Measurements from ENCODE around the gene CPA4.
A peak's percentile ranks its signal among the peaks of the same experiment; 100 is the strongest.

The CPA4 gene

DNA sequence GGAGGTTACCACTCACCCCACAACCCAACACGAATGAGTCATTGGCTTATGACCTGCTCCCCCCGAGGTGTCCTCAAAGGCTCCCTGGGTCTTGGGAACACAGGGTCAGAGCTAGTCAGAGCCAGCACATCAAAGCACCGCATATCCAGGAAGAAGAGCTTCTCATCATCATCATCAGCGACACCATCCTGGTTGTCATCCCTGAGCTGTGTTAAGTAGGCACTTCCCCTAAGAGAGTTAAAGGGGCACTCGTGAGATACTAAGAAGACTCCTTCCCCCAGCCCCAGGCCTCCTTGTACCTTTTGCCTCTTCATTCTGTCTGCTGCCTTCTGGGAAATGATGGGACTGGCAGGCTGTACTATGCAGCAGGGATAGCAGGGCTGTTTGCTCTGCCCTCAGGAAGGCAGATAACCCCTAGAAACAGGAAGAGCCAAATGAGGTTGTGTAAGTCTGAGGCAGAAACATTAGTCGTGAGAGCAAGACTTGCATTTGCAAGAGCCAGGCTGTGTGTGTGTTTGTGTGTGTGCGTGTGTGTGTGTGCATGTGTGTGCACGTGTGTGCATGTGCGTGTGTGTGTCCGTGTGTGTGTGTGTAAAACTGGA, 76.2 kb downstream of the CPA4 start:
- Histone ChIP-seq H3K9me3 (ENCODE audit: control insufficient read depth in 1 of 2, low read length in 2 of 2) (no peaks in the 10 kb centered on the region), H3K4me3 (ENCODE audit: low read depth in 1 of 2, low read length in 2 of 2) (no peak overlapping the region), H3K4me1 (ENCODE audit: control insufficient read depth in 1 of 2, insufficient read depth in 2 of 2, low read length in 2 of 2) (peaks cover 4 to 38% of the 10 kb centered on the region in 2 donors), H3K27me3 (ENCODE audit: low read depth, low read length) (no peaks in the 10 kb centered on the region), H3K36me3 (ENCODE audit: control insufficient read depth in 1 of 2, insufficient read depth in 2 of 2, low read length in 2 of 2) (no peaks in the 10 kb centered on the region), H3K27ac (ENCODE audit: low read length) (peak overlapping the region; percentile 2)

DNA sequence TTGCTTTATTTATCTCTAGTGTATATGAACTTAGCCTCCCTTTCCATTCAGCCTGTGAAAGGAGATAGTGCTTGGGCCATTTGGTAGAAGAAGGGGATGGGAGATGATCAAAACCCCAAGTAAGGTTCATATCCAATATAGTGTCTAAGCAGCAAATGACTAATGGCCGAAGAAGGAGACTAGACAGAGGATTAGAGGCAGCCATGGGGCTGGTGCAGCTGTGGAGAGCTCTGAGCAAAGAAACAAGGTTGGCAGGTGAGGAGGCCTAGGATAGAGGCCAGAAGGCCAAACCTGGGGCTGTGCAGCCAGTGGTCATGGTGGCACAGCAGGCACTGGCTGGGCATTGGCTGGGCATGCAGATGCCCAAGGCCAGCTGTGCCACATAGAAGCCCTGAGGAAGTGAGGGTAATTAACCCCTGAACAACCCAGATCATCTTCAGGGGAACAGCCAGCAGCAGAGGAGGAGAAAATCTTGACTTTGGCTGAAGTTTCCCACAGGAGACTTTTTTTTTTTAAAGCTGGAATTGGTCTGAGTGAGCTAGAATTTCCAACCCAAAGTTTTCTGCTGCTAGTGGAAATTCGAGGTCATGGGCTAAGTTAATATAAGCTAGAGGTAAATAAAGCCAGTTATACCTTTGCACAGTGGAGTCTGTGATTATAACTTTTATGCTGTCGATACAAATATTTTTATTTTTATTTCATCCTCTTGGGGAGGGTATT, 77.0 kb downstream of the CPA4 start:
- H3K4me3 ChIP-seq (ENCODE audit: low read depth in 1 of 2, low read length in 2 of 2), result no peak overlapping the region
- H3K27ac ChIP-seq (ENCODE audit: low read length), result peak overlapping the region; percentile 5
- H3K36me3 ChIP-seq (ENCODE audit: control insufficient read depth in 1 of 2, insufficient read depth in 2 of 2, low read length in 2 of 2), result no peaks in the 10 kb centered on the region
- no peaks in the 10 kb centered on the region for H3K9me3 ChIP-seq (ENCODE audit: control insufficient read depth in 1 of 2, low read length in 2 of 2)
- H3K27me3 ChIP-seq (ENCODE audit: low read depth, low read length), result no peaks in the 10 kb centered on the region
- peaks cover 4 to 38% of the 10 kb centered on the region in 2 donors for H3K4me1 ChIP-seq (ENCODE audit: control insufficient read depth in 1 of 2, insufficient read depth in 2 of 2, low read length in 2 of 2)

- Histone ChIP-seq H3K36me3 (ENCODE audit: control insufficient read depth in 1 of 2, insufficient read depth in 2 of 2, low read length in 2 of 2) (no peaks in the 10 kb centered on the region), H3K4me3 (ENCODE audit: low read depth in 1 of 2, low read length in 2 of 2) (no peak overlapping the region), H3K9me3 (ENCODE audit: control insufficient read depth in 1 of 2, low read length in 2 of 2) (no peaks in the 10 kb centered on the region), H3K4me1 (ENCODE audit: control insufficient read depth in 1 of 2, insufficient read depth in 2 of 2, low read length in 2 of 2) (peaks cover 4 to 38% of the 10 kb centered on the region in 2 donors), H3K27me3 (ENCODE audit: low read depth, low read length) (no peaks in the 10 kb centered on the region), H3K27ac (ENCODE audit: low read length) (peak overlapping the region; percentile 5)
These were observed 78.1 kb downstream of the CPA4 start for GRCh38 chr7:130371046-130371445.

GRCh38 chr7:130372402-130373165, 79.6 kb downstream of the CPA4 start:
- peak overlapping the region; percentile 87 for H3K27ac ChIP-seq (ENCODE audit: low read length)
- H3K27me3 ChIP-seq (ENCODE audit: low read depth, low read length), result no peaks in the 10 kb centered on the region
- H3K9me3 ChIP-seq (ENCODE audit: control insufficient read depth in 1 of 2, low read length in 2 of 2), result no peaks in the 10 kb centered on the region
- peaks cover 4 to 38% of the 10 kb centered on the region in 2 donors for H3K4me1 ChIP-seq (ENCODE audit: control insufficient read depth in 1 of 2, insufficient read depth in 2 of 2, low read length in 2 of 2)
- no peaks in the 10 kb centered on the region for H3K36me3 ChIP-seq (ENCODE audit: control insufficient read depth in 1 of 2, insufficient read depth in 2 of 2, low read length in 2 of 2)
- H3K4me3 ChIP-seq (ENCODE audit: low read depth in 1 of 2, low read length in 2 of 2), result no peak overlapping the region

Data from muscle layer of duodenum (tissue), 2 donors.